Myometrial cell (primary cell): Measurements from ENCODE around the gene OR5B2. TPM values are rescaled to one million over a fixed set of nuclear protein-coding genes. Genes with fewer than 3 reads are reported as not detected.

Source experiments
- total RNA-seq: library from RNA; depleted of rRNA; stranded (reverse); fragments of >200 nt; gene quantifications from 2 replicates; pipeline ENCODE4 v1.2.3, GENCODE V29; 2015

Gene OR5B2
- not detected in 2 replicates for total RNA-seq

GRCh38 chr11:58428021-58428420, at the start of gene OR5B2:
OR5B2 (minus strand) TSS chr11:58428121; CDS start chr11:58423261, 4,860 bp downstream.

GRCh38 chr11:58442136-58442535, 14.2 kb upstream of the OR5B2 start, which contains the start of gene OR5B12:
OR5B12 (minus strand) TSS chr11:58442236; CDS start chr11:58440151, 2,085 bp downstream.

GRCh38 chr11:58406774-58407173, 21.1 kb downstream of the OR5B2 start, which contains the start of gene OR5B3:
OR5B3 (minus strand) TSS chr11:58406874; CDS start chr11:58403409, 3,465 bp downstream.

Other genes starting within 250 kb of the OR5B2 start
- gene OR9Q2, start 239.1 kb downstream of the OR5B2 start, total RNA-seq, result not detected in 2 replicates
- not detected in 2 replicates for gene OR1S2, start 224.0 kb downstream of the OR5B2 start, total RNA-seq
- gene OR1S1, start 215.4 kb downstream of the OR5B2 start, total RNA-seq, result not detected in 2 replicates
- gene OR10Q1, start 199.2 kb downstream of the OR5B2 start, total RNA-seq, result not detected in 2 replicates
- gene OR10W1, start 159.9 kb downstream of the OR5B2 start, total RNA-seq, result not detected in 2 replicates
- not detected in 2 replicates for gene OR5B17, start 69.1 kb downstream of the OR5B2 start, total RNA-seq
- not detected in 2 replicates for gene OR5B3, start 21.2 kb downstream of the OR5B2 start, total RNA-seq
- not detected in 2 replicates for gene OR5B12, start 14.1 kb upstream of the OR5B2 start, total RNA-seq
- gene OR5B21, start 80.0 kb upstream of the OR5B2 start, total RNA-seq, result not detected in 2 replicates
- 11.0 and 15.1 TPM in 2 replicates for gene LPXN, start 147.7 kb upstream of the OR5B2 start, total RNA-seq
- 29.7 and 40.9 TPM in 2 replicates for gene ZFP91, start 150.9 kb upstream of the OR5B2 start, total RNA-seq
- 0.71 TPM in 1 of 2 replicates, not detected in the other for gene CNTF, start 194.5 kb upstream of the OR5B2 start, total RNA-seq